CD4-positive, CD25-positive, alpha-beta regulatory T cell (primary cell): ENCODE measurements around the gene CCDC146. TPM values are rescaled to one million over a fixed set of nuclear protein-coding genes. Genes with fewer than 3 reads are reported as not detected.
"Not testable (repeated sequence)": the region's sequence is repeated elsewhere in the genome, so short reads cannot be mapped to it uniquely, and the experiment has no call there.

ENCODE experiments used
- ATAC-seq, 2 donors: fragments of 150-1000 bp; cut with Tn5 transposase; one replicate each; pipeline ENCODE4 v1.10.0; 2021; ENCODE audit warnings: low read depth in 2 of 2, moderate number of reproducible peaks in 2 of 2, moderate library complexity in 1 of 2
- DNase-seq, 3 donors: peaks; one replicate each; pipeline versions ENCODE4 v3.0.0 to v3.0.0-alpha.2; 2012 to 2022; ENCODE audit warnings: mixed read lengths in 1 of 3
- H3K27ac ChIP-seq: one replicate; pipeline ENCODE4 v1.7.0; 2013; ENCODE audit warnings: mild to moderate bottlenecking, low read length; ENCODE audit not compliant: insufficient read depth, poor library complexity, severe bottlenecking
- H3K27me3 ChIP-seq: one replicate; pipeline ENCODE4 v1.7.0; 2013; ENCODE audit warnings: low read length; ENCODE audit not compliant: control insufficient read depth, insufficient read depth
- H3K36me3 ChIP-seq: one replicate; pipeline ENCODE4 v1.7.0; 2013; ENCODE audit warnings: mild to moderate bottlenecking, low read length, moderate library complexity; ENCODE audit not compliant: control insufficient read depth, insufficient read depth
- H3K4me1 ChIP-seq: 2 replicates; pipeline ENCODE4 v1.7.0; 2013; ENCODE audit warnings: mild to moderate bottlenecking, low read length; ENCODE audit not compliant: insufficient read depth, control insufficient read depth, poor library complexity, severe bottlenecking
- H3K4me3 ChIP-seq: one replicate; pipeline ENCODE4 v1.7.0; 2013; ENCODE audit warnings: low read depth, mild to moderate bottlenecking, low read length, moderate library complexity
- H3K9me3 ChIP-seq, 2 experiments: 1 replicate in 1 of 2; 2 replicates in 1 of 2; pipeline ENCODE4 v1.7.0; 2013; ENCODE audit warnings: low read length in 2 of 2, mild to moderate bottlenecking in 1 of 2, moderate library complexity in 1 of 2; ENCODE audit not compliant: control insufficient read depth in 2 of 2
- H3K27ac Mint-ChIP-seq, 3 donors: one replicate each; pipeline ENCODE4 v1.8.0; 2020 to 2022; ENCODE audit warnings: mild to moderate bottlenecking in 3 of 3, mixed read lengths in 3 of 3, moderate library complexity in 2 of 3
- H3K27me3 Mint-ChIP-seq: one replicate; pipeline ENCODE4 v1.8.0; 2022; ENCODE audit warnings: mild to moderate bottlenecking, mixed read lengths
- H3K36me3 Mint-ChIP-seq: one replicate; pipeline ENCODE4 v1.8.0; 2020; ENCODE audit warnings: mixed read lengths
- H3K4me1 Mint-ChIP-seq, 4 donors: one replicate each; pipeline ENCODE4 v1.8.0; 2020 to 2022; ENCODE audit warnings: mixed read lengths in 4 of 4, mild to moderate bottlenecking in 1 of 4
- H3K4me3 Mint-ChIP-seq, 4 donors: one replicate each; pipeline ENCODE4 v1.8.0; 2020 to 2022; ENCODE audit warnings: mild to moderate bottlenecking in 4 of 4, mixed read lengths in 4 of 4, moderate library complexity in 3 of 4
- H3K9me3 Mint-ChIP-seq, 7 donors: one replicate each; pipeline ENCODE4 v1.8.0; 2020 to 2022; ENCODE audit warnings: mixed read lengths in 7 of 7, mild to moderate bottlenecking in 3 of 7, moderate library complexity in 2 of 7
- polyA plus RNA-seq, 4 donors: library from polyadenylated mRNA; unstranded; fragments of 300-500 nt; fragmentation: Illumina TruSeq; gene quantifications; one replicate each; pipeline ENCODE4 v1.2.3, GENCODE V29; 2021
- total RNA-seq: library from RNA; stranded (reverse); gene quantifications from one replicate; pipeline ENCODE4 v1.2.3, GENCODE V29; 2022

CCDC146 gene
- total and polyA plus RNA-seq, 5 donors from 2014 or later, result 1.4 to 20.1 (median 2.9) TPM

- peak overlapping the region; percentile 27 to 86 (median 83) for H3K27ac Mint-ChIP-seq
- H3K36me3 ChIP-seq, H3K9me3 Mint-ChIP-seq, H3K4me3 ChIP-seq, H3K4me1 ChIP-seq, H3K27me3 Mint-ChIP-seq, H3K27me3 ChIP-seq, H3K4me3 Mint-ChIP-seq, H3K36me3 Mint-ChIP-seq, H3K9me3 ChIP-seq: not testable (repeated sequence)
- H3K27ac ChIP-seq, result peak overlapping the region; percentile 47
- peaks cover 16 to 25% (median 21%) of the 10 kb centered on the region in 4 donors for H3K4me1 Mint-ChIP-seq
- DNase-seq (peak in 1 of 3 donors; percentile 6), ATAC-seq (peak; percentile 49 to 59)
Measured at GRCh38 chr7:77155601-77156377, 33.4 kb downstream of the CCDC146 start.

- H3K36me3 Mint-ChIP-seq, DNase-seq, H3K9me3 Mint-ChIP-seq, H3K27me3 ChIP-seq, H3K4me1 ChIP-seq, H3K4me3 ChIP-seq, H3K36me3 ChIP-seq, H3K9me3 ChIP-seq, H3K27me3 Mint-ChIP-seq: not testable (repeated sequence)
- H3K27ac ChIP-seq, result peak overlapping the region; percentile 41
- Mint-ChIP-seq H3K4me3 (peak overlapping the region in 1 of 4 donors; percentile 1), H3K4me1 (peaks cover 16 to 25% (median 21%) of the 10 kb centered on the region in 4 donors), H3K27ac (peak overlapping the region; percentile 52 to 78 (median 57))
- ATAC-seq, result peak; percentile 43 to 50
Measured at GRCh38 chr7:77157034-77157433, 34.6 kb downstream of the CCDC146 start.

- Mint-ChIP-seq H3K27ac (peak overlapping the region; percentile 52 to 78 (median 57)), H3K36me3 (no peaks in the 10 kb centered on the region), H3K4me1 (peaks cover 16 to 25% (median 21%) of the 10 kb centered on the region in 4 donors), H3K27me3 (no peaks in the 10 kb centered on the region), H3K9me3 (no peaks in the 10 kb centered on the region), H3K4me3 (peak overlapping the region in 1 of 4 donors; percentile 1)
- DNase-seq (peak in 2 of 3 donors; percentile 1 to 44), ATAC-seq (peak in 1 of 2 donors; percentile 23)
- H3K9me3 ChIP-seq, result no peaks in the 10 kb centered on the region
- no peak overlapping the region for H3K4me3 ChIP-seq
- no peaks in the 10 kb centered on the region for H3K27me3 ChIP-seq
- peak overlapping the region; percentile 41 for H3K27ac ChIP-seq
- no peaks in the 10 kb centered on the region for H3K4me1 ChIP-seq
- no peaks in the 10 kb centered on the region for H3K36me3 ChIP-seq
Measured at GRCh38 chr7:77157446-77157845, 35.0 kb downstream of the CCDC146 start.

DNA sequence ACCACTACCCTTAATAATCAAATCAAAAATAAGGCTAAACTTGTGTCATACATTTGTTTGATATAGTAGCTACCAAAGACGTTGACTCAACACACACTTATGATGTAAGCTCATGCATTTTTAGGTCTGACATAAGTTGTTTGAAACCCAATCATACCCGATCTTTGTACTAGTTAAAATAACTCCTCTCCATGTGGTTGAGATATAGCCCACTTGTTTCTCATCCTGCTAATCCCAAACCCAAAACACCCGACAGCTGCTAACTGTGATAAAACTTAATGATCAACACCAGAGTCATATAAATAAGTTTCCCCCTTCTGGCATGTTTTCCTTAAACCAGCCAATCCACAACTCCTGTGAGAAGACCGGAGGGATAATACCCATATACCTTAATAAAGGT, 48.7 kb downstream of the CCDC146 start:
- not testable (repeated sequence) for H3K4me3 Mint-ChIP-seq, H3K27ac Mint-ChIP-seq, H3K27ac ChIP-seq, H3K36me3 Mint-ChIP-seq, H3K4me1 ChIP-seq, H3K36me3 ChIP-seq, H3K27me3 ChIP-seq, ATAC-seq, H3K4me3 ChIP-seq, H3K27me3 Mint-ChIP-seq, H3K9me3 ChIP-seq, DNase-seq, H3K9me3 Mint-ChIP-seq
- H3K4me1 Mint-ChIP-seq, result peaks cover 0 to 11% (median 0%) of the 10 kb centered on the region in 4 donors

DNA sequence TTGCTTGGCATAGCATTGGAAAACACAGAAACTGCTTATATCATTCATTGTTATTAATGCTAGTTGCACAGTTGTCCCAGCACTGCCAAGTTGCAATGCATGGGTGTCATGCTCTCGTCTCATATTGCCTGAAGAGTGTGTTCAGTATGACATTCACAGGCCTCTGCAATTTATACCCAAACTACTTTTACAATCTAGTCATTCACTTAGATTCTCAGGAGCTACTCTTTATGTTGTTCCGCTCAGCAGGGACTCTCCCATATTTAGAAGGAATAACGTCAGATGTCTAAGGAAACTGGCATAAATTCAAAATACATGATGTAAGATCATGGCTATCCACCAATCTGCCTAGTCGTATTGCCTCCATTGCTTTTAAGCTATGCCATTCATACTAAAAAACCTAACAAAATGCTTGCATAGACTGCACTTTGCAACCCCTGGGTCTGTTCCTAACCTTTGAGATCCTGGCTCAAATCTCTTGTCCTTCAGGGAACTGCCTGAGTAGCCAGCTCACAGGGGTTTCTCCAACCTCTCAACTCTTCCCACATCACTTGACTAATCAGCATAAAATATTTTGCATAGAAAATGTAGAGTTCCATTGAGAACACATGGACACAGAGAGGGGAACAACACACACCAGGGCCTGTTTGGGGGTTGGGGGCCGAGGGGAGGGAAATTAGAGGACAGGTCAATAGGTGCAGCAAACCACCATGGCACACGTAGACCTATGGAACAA, 50.2 kb downstream of the CCDC146 start:
- not testable (repeated sequence) for H3K9me3 ChIP-seq, DNase-seq, H3K27ac Mint-ChIP-seq, H3K27ac ChIP-seq, H3K27me3 ChIP-seq, H3K9me3 Mint-ChIP-seq, H3K36me3 ChIP-seq, H3K36me3 Mint-ChIP-seq, ATAC-seq, H3K27me3 Mint-ChIP-seq, H3K4me3 Mint-ChIP-seq, H3K4me1 ChIP-seq, H3K4me3 ChIP-seq
- H3K4me1 Mint-ChIP-seq, result peaks cover 0 to 11% (median 0%) of the 10 kb centered on the region in 4 donors

- ATAC-seq, H3K4me3 Mint-ChIP-seq, H3K27ac ChIP-seq: not testable (repeated sequence)
Measured at GRCh38 chr7:77174418-77174817, 52.0 kb downstream of the CCDC146 start.

GRCh38 chr7:77175274-77175800, 52.9 kb downstream of the CCDC146 start:
- H3K9me3 ChIP-seq, H3K27me3 Mint-ChIP-seq, H3K27me3 ChIP-seq, H3K36me3 ChIP-seq, H3K36me3 Mint-ChIP-seq, H3K27ac ChIP-seq, ATAC-seq, H3K27ac Mint-ChIP-seq, H3K4me1 Mint-ChIP-seq, DNase-seq, H3K4me3 ChIP-seq, H3K9me3 Mint-ChIP-seq, H3K4me3 Mint-ChIP-seq, H3K4me1 ChIP-seq: not testable (repeated sequence)

More at GRCh38 chr7:77174418-77174817, 52.0 kb downstream of the CCDC146 start:
- DNase-seq, H3K27me3 ChIP-seq, H3K36me3 ChIP-seq, H3K27me3 Mint-ChIP-seq, H3K4me3 ChIP-seq, H3K36me3 Mint-ChIP-seq, H3K27ac Mint-ChIP-seq, H3K9me3 ChIP-seq, H3K9me3 Mint-ChIP-seq, H3K4me1 ChIP-seq: not testable (repeated sequence)
- peaks cover 0 to 11% (median 0%) of the 10 kb centered on the region in 4 donors for H3K4me1 Mint-ChIP-seq
